B cell (primary cell): Measurements from ENCODE around the gene FBLL1. TPM values are rescaled to one million over a fixed set of nuclear protein-coding genes. Genes with fewer than 3 reads are reported as not detected.
A peak's percentile ranks its signal among the peaks of the same experiment; 100 is the strongest.

Experiments used
- ATAC-seq: fragments of 200-7000 bp; cut with Tn5 transposase; one replicate; pipeline ENCODE4 v1.10.0; 2021; ENCODE audit warnings: low read depth, mild to moderate bottlenecking, moderate number of reproducible peaks, moderate library complexity
- CTCF ChIA-PET: fragments of 350-600 bp; sonication (Branson Sonifier 250); formaldehyde crosslinking; loops from one replicate; lab custom pipeline; 2021; ENCODE audit warnings: antibody characterized with exemption, inconsistent platforms; lab: Charles Lee
- POLR2A ChIA-PET: fragments of 350-600 bp; sonication (Branson Sonifier 250); formaldehyde crosslinking; loops from one replicate; lab custom pipeline; 2021; ENCODE audit warnings: antibody characterized with exemption; lab: Charles Lee
- DNase-seq: peaks from one replicate; pipeline ENCODE4 v3.0.0; 2013
- H2AFZ ChIP-seq: 2 replicates; pipeline ENCODE4 v1.6.1; 2012; ENCODE audit warnings: mild to moderate bottlenecking, low read depth, low read length; ENCODE audit not compliant: insufficient read depth, poor library complexity, severe bottlenecking
- H3K27ac ChIP-seq, 2 donors: 1 replicate in 1 of 2; 2 replicates in 1 of 2; pipeline ENCODE4 v1.5.1; 2012 to 2013; ENCODE audit warnings: low read length in 2 of 2, mild to moderate bottlenecking in 2 of 2, moderate library complexity in 1 of 2
- H3K27me3 ChIP-seq, 4 experiments: fragments of 200-600 bp in 1 of 4; sonication (generic) in 1 of 4; replicated peaks in 1 of 4; 1 replicate in 2 of 4; 2 replicates in 2 of 4; pipeline versions ENCODE4 v1.6.1 to v1.7.0; 2013 to 2016; ENCODE audit warnings: low read length in 3 of 4, mild to moderate bottlenecking in 2 of 4, mixed read lengths in 1 of 4, moderate library complexity in 1 of 4; ENCODE audit not compliant: insufficient read depth in 4 of 4, control insufficient read depth in 3 of 4; ENCODE audit errors: control extremely low read depth in 1 of 4
- H3K36me3 ChIP-seq, 2 experiments: replicated peaks in 1 of 2; 1 replicate in 1 of 2; 2 replicates in 1 of 2; pipeline versions ENCODE4 v1.6.1 to v1.7.1; 2013; ENCODE audit warnings: low read length in 1 of 2; ENCODE audit not compliant: insufficient read depth in 2 of 2, control insufficient read depth in 1 of 2; ENCODE audit errors: control extremely low read depth in 1 of 2, extremely low read depth in 1 of 2
- H3K4me1 ChIP-seq, 2 donors: fragments of 200-600 bp in 1 of 2; sonication (generic) in 1 of 2; 1 replicate in 1 of 2; 2 replicates in 1 of 2; pipeline versions ENCODE4 v1.5.1 to v1.6.1; 2013 to 2017; ENCODE audit warnings: low read length in 2 of 2; ENCODE audit not compliant: control insufficient read depth in 2 of 2, insufficient read depth in 2 of 2
- H3K4me2 ChIP-seq: replicated peaks from 2 replicates; pipeline ENCODE3; 2012; ENCODE audit warnings: mild to moderate bottlenecking, low read depth, low read length; ENCODE audit not compliant: poor library complexity, severe bottlenecking
- H3K4me3 ChIP-seq, 5 experiments: fragments of 200-600 bp in 1 of 5; sonication (generic) in 1 of 5; 1 replicate in 3 of 5; 2 replicates in 2 of 5; pipeline versions ENCODE4 v1.5.1 to v1.7.0; 2011 to 2016; ENCODE audit warnings: low read length in 4 of 5, mild to moderate bottlenecking in 4 of 5, low read depth in 2 of 5, control low read depth in 1 of 5, moderate library complexity in 1 of 5; ENCODE audit not compliant: insufficient read depth in 1 of 5; ENCODE audit errors: control extremely low read depth in 1 of 5, extremely low read depth in 1 of 5
- H3K79me2 ChIP-seq: fragments of 200-600 bp; sonication (generic); one replicate; pipeline ENCODE4 v1.6.0; 2016; ENCODE audit warnings: low read length; ENCODE audit not compliant: control insufficient read depth, insufficient read depth
- H3K9ac ChIP-seq: fragments of 200-600 bp; sonication (generic); 2 replicates; pipeline ENCODE4 v1.6.1; 2017; ENCODE audit warnings: mild to moderate bottlenecking, low read length, moderate library complexity
- H3K9me3 ChIP-seq, 3 donors: one replicate each; pipeline versions ENCODE4 v1.6.1 to v1.7.1; 2013; ENCODE audit warnings: low read length in 2 of 3; ENCODE audit not compliant: control insufficient read depth in 2 of 3, insufficient read depth in 1 of 3; ENCODE audit errors: control extremely low read depth in 1 of 3
- H4K20me1 ChIP-seq: 2 replicates; pipeline ENCODE4 v1.6.0; 2012; ENCODE audit warnings: mild to moderate bottlenecking, low read length; ENCODE audit not compliant: insufficient read depth, control insufficient read depth, poor library complexity, severe bottlenecking
- H3K27ac Mint-ChIP-seq: one replicate; pipeline ENCODE4 v1.8.0; 2021; ENCODE audit warnings: mixed read lengths
- H3K27me3 Mint-ChIP-seq: one replicate; pipeline ENCODE4 v1.8.0; 2021; ENCODE audit warnings: mixed read lengths
- H3K4me1 Mint-ChIP-seq: one replicate; pipeline ENCODE4 v1.8.0; 2021; ENCODE audit warnings: mixed read lengths
- H3K4me3 Mint-ChIP-seq: one replicate; pipeline ENCODE4 v1.8.0; 2021; ENCODE audit warnings: mixed read lengths
- H3K9me3 Mint-ChIP-seq: one replicate; pipeline ENCODE4 v1.8.0; 2022; ENCODE audit warnings: mixed read lengths; ENCODE audit not compliant: insufficient read depth
- EZH2 ChIP-seq: IDR thresholded peaks from 2 replicates; pipeline ENCODE4 v1.6.1; 2012; ENCODE audit warnings: borderline replicate concordance, low read depth, mild to moderate bottlenecking, moderate library complexity, low read length; ENCODE audit not compliant: insufficient read depth, poor library complexity, severe bottlenecking
- WGBS: methylation state at CpG from one replicate; pipeline ENCODE4 v1.1.5; 2013; ENCODE audit warnings: missing lambda C conversion rate; ENCODE audit not compliant: insufficient coverage; 5-methylcytosine and 5-hydroxymethylcytosine counted together
- intact Hi-C: fragments of 100-400 bp; cut with micrococcal nuclease; formaldehyde crosslinking; loops from one replicate; pipeline ENCODE4 v1.10.0; 2022
- polyA minus RNA-seq: library from RNA; depleted of rRNA, polyadenylated mRNA; stranded (reverse); fragments of >200 nt; gene quantifications from 2 replicates; pipeline ENCODE4 v1.2.3, GENCODE V29; 2012
- polyA plus RNA-seq: library from polyadenylated mRNA; depleted of rRNA; stranded (reverse); fragments of >200 nt; gene quantifications from 2 replicates; pipeline ENCODE4 v1.2.3, GENCODE V29; 2012
- total RNA-seq, 2 donors: library from RNA; stranded (reverse); fragments of 120-200 nt in 1 of 2; gene quantifications; 1 replicate in 1 of 2; 2 replicates in 1 of 2; pipeline versions ENCODE4 v1.2.3 to v1.2.4, GENCODE V29; 2013 to 2022
- TF ChIP-seq, protein P1 (sequence below): fragments of 200-600 bp; IDR thresholded peaks from one replicate; pipeline ENCODE4 v1.8.0; 2022; ENCODE audit warnings: antibody characterized with exemption, mild to moderate bottlenecking

The FBLL1 gene
- total RNA-seq = not detected in 2 replicates
- total RNA-seq (2013) = 0.05 TPM
- 0.10 TPM in 1 of 2 replicates, not detected in the other for polyA plus RNA-seq
- polyA minus RNA-seq = not detected in 2 replicates

DNA sequence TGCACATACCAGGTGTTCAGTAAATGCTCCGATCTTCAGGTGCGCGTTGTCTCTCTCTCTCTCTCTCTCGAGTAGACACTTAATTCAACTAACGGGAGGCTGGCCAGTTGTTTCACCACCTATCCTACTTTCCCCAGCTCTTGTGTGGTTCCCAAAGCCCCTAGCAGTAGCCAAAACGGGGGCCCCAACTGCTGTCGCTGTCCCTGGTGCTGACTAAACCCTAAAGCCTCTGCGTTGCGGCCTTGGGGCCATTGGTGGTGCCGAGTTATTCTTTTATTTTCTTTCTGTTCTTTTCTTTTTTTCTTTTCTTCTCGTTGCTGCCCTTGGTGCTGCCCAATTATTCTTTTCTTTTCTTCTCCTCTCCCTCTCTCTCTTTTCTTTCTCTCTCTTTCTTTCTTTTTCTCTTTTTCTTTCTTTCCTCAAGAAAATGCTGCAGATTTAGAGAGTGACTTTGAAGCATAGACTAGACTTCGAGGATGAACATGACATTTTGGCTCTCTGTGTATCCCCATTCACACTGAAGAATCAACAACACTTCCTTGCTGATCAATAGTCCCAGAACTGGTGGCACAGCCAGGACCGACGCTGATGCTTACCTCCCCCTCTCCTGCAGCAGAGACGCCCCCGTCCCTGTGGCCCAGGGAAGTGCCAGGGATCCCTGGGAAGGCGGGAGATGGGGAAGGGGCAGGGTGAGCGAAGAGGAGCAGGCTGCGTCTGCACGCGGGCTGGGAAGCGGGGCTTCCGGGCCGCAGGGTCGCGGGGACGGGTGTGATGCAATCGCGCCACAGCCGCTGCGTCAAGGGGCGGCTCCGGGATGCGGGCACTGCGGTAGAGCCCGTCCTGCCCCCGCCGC, at the start of gene FBLL1:
TSS of gene FBLL1 (plus strand) at position 785 of the 853 bp plus-strand sequence. CDS start 200 bp downstream, outside the sequence.
- Histone ChIP-seq H3K4me1 (peaks cover 8 to 9% of the 10 kb centered on the region in 2 donors), H3K36me3 (no peaks in the 10 kb centered on the region), H3K4me2 (peak within 1 kb of the TSS; percentile 72), H3K27me3 (peaks cover 0 to 47% (median 28%) of the 10 kb centered on the region in 4 experiments), H3K9ac (peak within 1 kb of the TSS; percentile 60), H3K9me3 (peaks cover 0 to 19% (median 0%) of the 10 kb centered on the region in 3 donors), H4K20me1 (no peaks in the 10 kb centered on the region), H3K79me2 (no peaks in the 10 kb centered on the region), H3K27ac (no peak within 1 kb of the TSS), H2AFZ (peak within 1 kb of the TSS; percentile 62), H3K4me3 (peak within 1 kb of the TSS in 3 of 5 experiments; percentile 30 to 41 (median 39))
- POLR2A ChIA-PET = no interaction called here
- H3K27me3 Mint-ChIP-seq = peaks cover 45% of the 10 kb centered on the region
- ATAC-seq = no peak
- peak within 1 kb of the TSS; percentile 71 for H3K4me3 Mint-ChIP-seq
- CTCF ChIA-PET = no interaction called here
- H3K9me3 Mint-ChIP-seq = no peaks in the 10 kb centered on the region
- H3K27ac Mint-ChIP-seq = no peak within 1 kb of the TSS
- TF ChIP-seq, protein P1, sequence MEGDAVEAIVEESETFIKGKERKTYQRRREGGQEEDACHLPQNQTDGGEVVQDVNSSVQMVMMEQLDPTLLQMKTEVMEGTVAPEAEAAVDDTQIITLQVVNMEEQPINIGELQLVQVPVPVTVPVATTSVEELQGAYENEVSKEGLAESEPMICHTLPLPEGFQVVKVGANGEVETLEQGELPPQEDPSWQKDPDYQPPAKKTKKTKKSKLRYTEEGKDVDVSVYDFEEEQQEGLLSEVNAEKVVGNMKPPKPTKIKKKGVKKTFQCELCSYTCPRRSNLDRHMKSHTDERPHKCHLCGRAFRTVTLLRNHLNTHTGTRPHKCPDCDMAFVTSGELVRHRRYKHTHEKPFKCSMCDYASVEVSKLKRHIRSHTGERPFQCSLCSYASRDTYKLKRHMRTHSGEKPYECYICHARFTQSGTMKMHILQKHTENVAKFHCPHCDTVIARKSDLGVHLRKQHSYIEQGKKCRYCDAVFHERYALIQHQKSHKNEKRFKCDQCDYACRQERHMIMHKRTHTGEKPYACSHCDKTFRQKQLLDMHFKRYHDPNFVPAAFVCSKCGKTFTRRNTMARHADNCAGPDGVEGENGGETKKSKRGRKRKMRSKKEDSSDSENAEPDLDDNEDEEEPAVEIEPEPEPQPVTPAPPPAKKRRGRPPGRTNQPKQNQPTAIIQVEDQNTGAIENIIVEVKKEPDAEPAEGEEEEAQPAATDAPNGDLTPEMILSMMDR = no peak
- no peak for TF ChIP-seq EZH2
- intact Hi-C loops = no loop called here
- 12% methylated on average over 29 of the region's 38 CpGs for WGBS
- no peak for DNase-seq
- H3K4me1 Mint-ChIP-seq = peaks cover 3% of the 10 kb centered on the region

DNA sequence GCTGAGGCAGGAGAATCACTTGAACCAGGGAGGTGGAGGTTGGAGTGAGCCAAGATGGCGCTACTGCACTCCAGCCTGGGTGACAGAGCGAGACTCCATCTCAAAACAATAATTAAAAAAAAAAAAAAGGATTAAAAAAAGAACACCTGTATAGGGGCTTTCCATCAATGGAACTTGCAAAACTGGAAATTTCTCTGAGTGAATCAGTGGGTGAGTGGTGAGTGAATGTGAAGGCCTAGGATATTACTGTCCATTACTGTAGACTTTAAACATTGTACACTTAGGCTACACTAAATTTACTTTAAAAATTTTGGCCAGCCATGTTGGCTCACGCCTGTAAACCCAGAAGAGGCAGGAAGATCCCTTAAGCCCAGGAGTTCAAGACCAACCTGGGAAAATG, 48.5 kb upstream of the FBLL1 start:
- peaks cover 0 to 2% of the 10 kb centered on the region in 2 donors for H3K4me1 ChIP-seq
- peaks cover 0 to 6% (median 0%) of the 10 kb centered on the region in 4 experiments for H3K27me3 ChIP-seq
- H3K36me3 ChIP-seq = no peaks in the 10 kb centered on the region
- CTCF ChIA-PET = interaction anchor here (1.5 kb wide), 1 partner anchor 211 kb away, joined by 3 read pairs; no protein-coding TSS in a partner anchor
- intact Hi-C loops = no loop called here
- ATAC-seq = no peak
- H3K79me2 ChIP-seq = peaks cover 2% of the 10 kb centered on the region
- H3K9me3 Mint-ChIP-seq = no peaks in the 10 kb centered on the region
- H3K4me3 Mint-ChIP-seq = no peak overlapping the region
- WGBS = no CpG with 5 or more reads among the region's 3 CpGs
- DNase-seq = no peak
- H3K27ac Mint-ChIP-seq = no peak overlapping the region
- no peaks in the 10 kb centered on the region for H4K20me1 ChIP-seq
- peaks cover 15% of the 10 kb centered on the region for H3K4me1 Mint-ChIP-seq
- H3K27me3 Mint-ChIP-seq = peaks cover 5% of the 10 kb centered on the region
- POLR2A ChIA-PET = no interaction called here
- no peak overlapping the region for H3K9ac ChIP-seq
- H3K27ac ChIP-seq = no peak overlapping the region
- H3K4me2 ChIP-seq = no peak overlapping the region
- H3K9me3 ChIP-seq = no peaks in the 10 kb centered on the region
- TF ChIP-seq, protein P1 = no peak
- no peak for TF ChIP-seq EZH2
- H3K4me3 ChIP-seq = no peak overlapping the region
- no peak overlapping the region for H2AFZ ChIP-seq
